GM23338 (cell line): ENCODE data around the gene F8.

Experiments used
- CREB1 ChIP-seq: fragments of 250-450 bp; sonication (Bioruptor Pico); IDR thresholded peaks from 2 replicates; pipeline ENCODE4 v1.5.0; 2020; ENCODE audit warnings: low read depth, mild to moderate bottlenecking, moderate library complexity
- EZH2 ChIP-seq: fragments of 200-600 bp; sonication (generic); IDR thresholded peaks from one replicate; pipeline ENCODE4 v1.8.0; 2017; ENCODE audit warnings: antibody characterized with exemption, mild to moderate bottlenecking, low read depth; ENCODE audit not compliant: unreplicated experiment
- JUNB ChIP-seq: IDR thresholded peaks from one replicate; pipeline ENCODE4 v1.6.1; 2016; ENCODE audit warnings: antibody characterized with exemption; ENCODE audit not compliant: unreplicated experiment
- POLR2AphosphoS5 ChIP-seq: IDR thresholded peaks from 2 replicates; pipeline ENCODE4 v1.6.1; 2016; ENCODE audit warnings: antibody characterized with exemption, low read depth
- STAT1 ChIP-seq: IDR thresholded peaks from one replicate; pipeline ENCODE4 v1.6.1; 2016; ENCODE audit warnings: antibody characterized with exemption; ENCODE audit not compliant: unreplicated experiment
- TF ChIP-seq, protein P1 (sequence below), 2 experiments: fragments of 200-600 bp in 1 of 2; sonication (generic) in 1 of 2; conservative IDR thresholded peaks; 2 replicates each; pipeline versions ENCODE4 v1.5.1 to v1.6.1; 2016 to 2017; ENCODE audit warnings: antibody characterized with exemption in 2 of 2, low read depth in 2 of 2, mild to moderate bottlenecking in 2 of 2, moderate library complexity in 1 of 2
- TF ChIP-seq, protein P2 (sequence below): IDR thresholded peaks from one replicate; pipeline ENCODE4 v1.6.1; 2018; ENCODE audit warnings: antibody characterized with exemption; ENCODE audit not compliant: unreplicated experiment
- TF ChIP-seq, protein P3 (sequence below): IDR thresholded peaks from 2 replicates; pipeline ENCODE4 v1.6.1; 2016; ENCODE audit warnings: antibody characterized with exemption

DNA sequence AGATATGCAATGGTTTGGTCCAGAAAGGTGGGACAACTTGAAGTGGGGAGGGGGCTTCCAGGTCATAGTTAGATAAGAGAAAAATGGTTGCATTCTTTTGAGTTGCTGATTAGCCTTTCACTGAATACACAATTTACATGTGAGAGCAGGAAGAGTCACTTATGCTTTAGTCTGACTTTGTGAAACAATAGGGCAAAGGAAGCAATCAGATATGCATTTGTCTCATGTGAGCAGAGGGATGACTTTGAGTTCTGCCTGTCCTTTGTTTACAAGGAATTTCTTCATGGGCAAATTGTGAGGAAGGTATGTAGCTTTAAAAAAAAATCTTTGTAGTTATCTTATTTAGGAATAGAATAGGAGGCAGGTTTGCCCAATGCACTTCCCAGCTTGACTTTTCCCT, 201.0 kb downstream of the F8 start:
- TF ChIP-seq, protein P1, sequence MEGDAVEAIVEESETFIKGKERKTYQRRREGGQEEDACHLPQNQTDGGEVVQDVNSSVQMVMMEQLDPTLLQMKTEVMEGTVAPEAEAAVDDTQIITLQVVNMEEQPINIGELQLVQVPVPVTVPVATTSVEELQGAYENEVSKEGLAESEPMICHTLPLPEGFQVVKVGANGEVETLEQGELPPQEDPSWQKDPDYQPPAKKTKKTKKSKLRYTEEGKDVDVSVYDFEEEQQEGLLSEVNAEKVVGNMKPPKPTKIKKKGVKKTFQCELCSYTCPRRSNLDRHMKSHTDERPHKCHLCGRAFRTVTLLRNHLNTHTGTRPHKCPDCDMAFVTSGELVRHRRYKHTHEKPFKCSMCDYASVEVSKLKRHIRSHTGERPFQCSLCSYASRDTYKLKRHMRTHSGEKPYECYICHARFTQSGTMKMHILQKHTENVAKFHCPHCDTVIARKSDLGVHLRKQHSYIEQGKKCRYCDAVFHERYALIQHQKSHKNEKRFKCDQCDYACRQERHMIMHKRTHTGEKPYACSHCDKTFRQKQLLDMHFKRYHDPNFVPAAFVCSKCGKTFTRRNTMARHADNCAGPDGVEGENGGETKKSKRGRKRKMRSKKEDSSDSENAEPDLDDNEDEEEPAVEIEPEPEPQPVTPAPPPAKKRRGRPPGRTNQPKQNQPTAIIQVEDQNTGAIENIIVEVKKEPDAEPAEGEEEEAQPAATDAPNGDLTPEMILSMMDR (conservative IDR thresholded peaks at IDR 0.05; ENCODE audit: low read depth in 2 of 2) = no peak
- TF ChIP-seq EZH2 = no peak
- TF ChIP-seq, protein P2, sequence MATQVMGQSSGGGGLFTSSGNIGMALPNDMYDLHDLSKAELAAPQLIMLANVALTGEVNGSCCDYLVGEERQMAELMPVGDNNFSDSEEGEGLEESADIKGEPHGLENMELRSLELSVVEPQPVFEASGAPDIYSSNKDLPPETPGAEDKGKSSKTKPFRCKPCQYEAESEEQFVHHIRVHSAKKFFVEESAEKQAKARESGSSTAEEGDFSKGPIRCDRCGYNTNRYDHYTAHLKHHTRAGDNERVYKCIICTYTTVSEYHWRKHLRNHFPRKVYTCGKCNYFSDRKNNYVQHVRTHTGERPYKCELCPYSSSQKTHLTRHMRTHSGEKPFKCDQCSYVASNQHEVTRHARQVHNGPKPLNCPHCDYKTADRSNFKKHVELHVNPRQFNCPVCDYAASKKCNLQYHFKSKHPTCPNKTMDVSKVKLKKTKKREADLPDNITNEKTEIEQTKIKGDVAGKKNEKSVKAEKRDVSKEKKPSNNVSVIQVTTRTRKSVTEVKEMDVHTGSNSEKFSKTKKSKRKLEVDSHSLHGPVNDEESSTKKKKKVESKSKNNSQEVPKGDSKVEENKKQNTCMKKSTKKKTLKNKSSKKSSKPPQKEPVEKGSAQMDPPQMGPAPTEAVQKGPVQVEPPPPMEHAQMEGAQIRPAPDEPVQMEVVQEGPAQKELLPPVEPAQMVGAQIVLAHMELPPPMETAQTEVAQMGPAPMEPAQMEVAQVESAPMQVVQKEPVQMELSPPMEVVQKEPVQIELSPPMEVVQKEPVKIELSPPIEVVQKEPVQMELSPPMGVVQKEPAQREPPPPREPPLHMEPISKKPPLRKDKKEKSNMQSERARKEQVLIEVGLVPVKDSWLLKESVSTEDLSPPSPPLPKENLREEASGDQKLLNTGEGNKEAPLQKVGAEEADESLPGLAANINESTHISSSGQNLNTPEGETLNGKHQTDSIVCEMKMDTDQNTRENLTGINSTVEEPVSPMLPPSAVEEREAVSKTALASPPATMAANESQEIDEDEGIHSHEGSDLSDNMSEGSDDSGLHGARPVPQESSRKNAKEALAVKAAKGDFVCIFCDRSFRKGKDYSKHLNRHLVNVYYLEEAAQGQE = no peak
- TF ChIP-seq POLR2AphosphoS5 = no peak
- TF ChIP-seq STAT1 = no peak
- TF ChIP-seq, protein P3, sequence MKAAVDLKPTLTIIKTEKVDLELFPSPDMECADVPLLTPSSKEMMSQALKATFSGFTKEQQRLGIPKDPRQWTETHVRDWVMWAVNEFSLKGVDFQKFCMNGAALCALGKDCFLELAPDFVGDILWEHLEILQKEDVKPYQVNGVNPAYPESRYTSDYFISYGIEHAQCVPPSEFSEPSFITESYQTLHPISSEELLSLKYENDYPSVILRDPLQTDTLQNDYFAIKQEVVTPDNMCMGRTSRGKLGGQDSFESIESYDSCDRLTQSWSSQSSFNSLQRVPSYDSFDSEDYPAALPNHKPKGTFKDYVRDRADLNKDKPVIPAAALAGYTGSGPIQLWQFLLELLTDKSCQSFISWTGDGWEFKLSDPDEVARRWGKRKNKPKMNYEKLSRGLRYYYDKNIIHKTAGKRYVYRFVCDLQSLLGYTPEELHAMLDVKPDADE = no peak
- no peak for TF ChIP-seq JUNB
- TF ChIP-seq CREB1 (CRISPR knock-in tag) = no peak
